ENCODE measurements around the gene LTBP1.
"Not testable (repeated sequence)": the region's sequence is repeated elsewhere in the genome, so short reads cannot be mapped to it uniquely, and the experiment has no call there.

The LTBP1 gene

DNA sequence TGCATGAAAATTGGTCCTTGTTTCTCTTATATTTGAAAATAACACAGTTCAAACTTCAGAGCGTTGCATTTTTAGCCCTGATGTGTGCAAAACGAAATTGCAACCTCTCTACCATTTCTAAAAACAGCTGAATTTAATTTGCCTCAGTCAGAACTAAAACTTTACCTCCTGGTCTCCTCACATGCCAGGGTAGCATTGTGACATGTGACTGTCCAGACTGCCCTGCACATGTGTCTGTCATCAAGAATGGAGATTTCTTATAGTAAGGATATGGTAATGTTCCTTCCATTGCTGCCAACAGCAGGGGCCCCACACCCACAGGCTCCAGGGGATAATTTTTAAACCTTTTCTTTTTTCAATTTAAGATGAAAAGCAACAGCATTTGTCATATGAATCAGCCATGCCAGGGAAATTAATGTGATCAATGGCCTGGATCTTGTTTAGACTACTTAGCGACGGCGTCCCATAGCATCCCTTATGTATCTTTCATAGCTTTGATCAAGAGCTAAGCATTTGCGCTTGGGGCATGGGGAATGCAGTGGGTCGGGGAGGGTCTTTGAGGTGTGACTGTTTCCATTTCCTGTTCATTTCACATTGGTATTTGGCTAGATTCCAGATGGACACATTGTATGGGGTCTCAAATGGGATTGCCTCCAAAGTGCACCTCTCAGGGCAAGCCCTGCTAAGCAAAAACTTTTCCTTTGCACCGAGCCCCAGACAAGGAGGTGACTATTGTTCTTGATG, 437.3 kb downstream of the LTBP1 start:
- Histone ChIP-seq H3K9ac (ENCODE audit: low read depth, low read length) (no peak overlapping the region), H3K27me3 (ENCODE audit: control insufficient read depth, insufficient read depth, low read length) (no peaks in the 10 kb centered on the region), H3K9me3 (ENCODE audit: control insufficient read depth, insufficient read depth, low read length) (no peaks in the 10 kb centered on the region), H3K4me1 (ENCODE audit: control insufficient read depth, insufficient read depth, low read length) (no peaks in the 10 kb centered on the region), H3K4me3 (ENCODE audit: low read depth, low read length) (no peak overlapping the region), H3K36me3 (ENCODE audit: control insufficient read depth, insufficient read depth, low read length) (no peaks in the 10 kb centered on the region)

DNA sequence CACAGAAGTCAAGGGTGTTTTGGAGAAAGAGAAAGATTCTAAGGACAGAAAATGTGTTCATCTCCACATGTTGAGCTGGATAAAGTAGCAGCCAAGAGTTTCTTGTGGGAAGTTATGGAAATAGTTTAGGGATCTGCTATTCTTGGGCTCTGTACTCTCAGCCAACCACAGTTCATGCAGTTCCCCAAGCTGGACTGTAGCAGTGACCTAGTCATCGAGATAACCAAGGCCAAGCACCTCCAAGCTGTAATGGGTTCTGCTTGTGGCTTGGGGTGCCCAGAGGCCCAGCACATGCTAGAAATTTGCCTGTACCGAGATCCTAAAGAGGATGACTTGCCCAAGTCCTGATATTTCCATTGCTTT, 437.8 kb downstream of the LTBP1 start:
- no peaks in the 10 kb centered on the region for H3K4me1 ChIP-seq (ENCODE audit: control insufficient read depth, insufficient read depth, low read length)
- H3K36me3 ChIP-seq (ENCODE audit: control insufficient read depth, insufficient read depth, low read length): no peaks in the 10 kb centered on the region
- no peaks in the 10 kb centered on the region for H3K9me3 ChIP-seq (ENCODE audit: control insufficient read depth, insufficient read depth, low read length)
- H3K27me3 ChIP-seq (ENCODE audit: control insufficient read depth, insufficient read depth, low read length): no peaks in the 10 kb centered on the region
- H3K9ac ChIP-seq (ENCODE audit: low read depth, low read length): no peak overlapping the region
- no peak overlapping the region for H3K4me3 ChIP-seq (ENCODE audit: low read depth, low read length)

DNA sequence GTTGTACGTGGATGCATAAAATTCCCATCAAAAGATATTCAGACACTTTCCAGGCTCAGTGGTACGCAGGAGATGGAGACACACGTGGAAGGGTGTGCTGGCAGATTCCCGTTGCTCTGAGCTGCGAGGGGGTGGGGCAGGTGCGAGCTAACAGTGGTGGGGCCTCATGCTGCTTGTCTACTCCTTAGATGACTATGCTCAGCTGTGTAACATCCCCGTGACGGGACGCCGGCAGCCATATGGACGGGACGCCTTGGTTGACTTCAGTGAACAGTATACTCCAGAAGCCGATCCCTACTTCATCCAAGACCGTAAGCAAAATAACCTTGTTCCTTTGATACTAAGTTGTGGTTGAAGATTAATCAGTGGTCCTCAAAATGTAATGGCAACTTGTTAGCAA, 442.2 kb downstream of the LTBP1 start:
- no peaks in the 10 kb centered on the region for H3K36me3 ChIP-seq (ENCODE audit: control insufficient read depth, insufficient read depth, low read length)
- no peaks in the 10 kb centered on the region for H3K9me3 ChIP-seq (ENCODE audit: control insufficient read depth, insufficient read depth, low read length)
- no peak overlapping the region for H3K4me3 ChIP-seq (ENCODE audit: low read depth, low read length)
- no peak overlapping the region for H3K9ac ChIP-seq (ENCODE audit: low read depth, low read length)
- H3K27me3 ChIP-seq (ENCODE audit: control insufficient read depth, insufficient read depth, low read length): no peaks in the 10 kb centered on the region
- H3K4me1 ChIP-seq (ENCODE audit: control insufficient read depth, insufficient read depth, low read length): no peaks in the 10 kb centered on the region

DNA sequence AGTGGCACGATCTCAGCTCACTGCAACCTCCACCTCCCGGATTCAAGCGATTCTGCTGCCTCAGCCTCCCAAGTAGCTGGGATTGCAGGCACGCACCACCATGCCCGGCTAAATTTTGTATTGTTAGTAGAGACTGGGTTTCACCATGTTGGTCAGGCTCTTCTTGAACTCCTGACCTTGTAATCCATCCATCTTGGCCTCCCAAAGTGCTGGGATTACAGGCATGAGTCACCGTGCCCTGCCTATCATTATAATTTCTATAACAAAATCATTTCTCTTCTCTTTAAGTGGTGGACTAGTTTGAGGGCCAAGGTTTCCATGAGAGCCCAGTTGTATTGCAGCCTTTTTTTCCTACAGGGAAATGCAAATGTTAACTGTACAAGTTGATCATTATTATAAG, 442.9 kb downstream of the LTBP1 start:
- H3K27me3 ChIP-seq (ENCODE audit: control insufficient read depth, insufficient read depth, low read length); H3K9ac ChIP-seq (ENCODE audit: low read depth, low read length); H3K4me1 ChIP-seq (ENCODE audit: control insufficient read depth, insufficient read depth, low read length); H3K9me3 ChIP-seq (ENCODE audit: control insufficient read depth, insufficient read depth, low read length); H3K36me3 ChIP-seq (ENCODE audit: control insufficient read depth, insufficient read depth, low read length); H3K4me3 ChIP-seq (ENCODE audit: low read depth, low read length): not testable (repeated sequence)

DNA sequence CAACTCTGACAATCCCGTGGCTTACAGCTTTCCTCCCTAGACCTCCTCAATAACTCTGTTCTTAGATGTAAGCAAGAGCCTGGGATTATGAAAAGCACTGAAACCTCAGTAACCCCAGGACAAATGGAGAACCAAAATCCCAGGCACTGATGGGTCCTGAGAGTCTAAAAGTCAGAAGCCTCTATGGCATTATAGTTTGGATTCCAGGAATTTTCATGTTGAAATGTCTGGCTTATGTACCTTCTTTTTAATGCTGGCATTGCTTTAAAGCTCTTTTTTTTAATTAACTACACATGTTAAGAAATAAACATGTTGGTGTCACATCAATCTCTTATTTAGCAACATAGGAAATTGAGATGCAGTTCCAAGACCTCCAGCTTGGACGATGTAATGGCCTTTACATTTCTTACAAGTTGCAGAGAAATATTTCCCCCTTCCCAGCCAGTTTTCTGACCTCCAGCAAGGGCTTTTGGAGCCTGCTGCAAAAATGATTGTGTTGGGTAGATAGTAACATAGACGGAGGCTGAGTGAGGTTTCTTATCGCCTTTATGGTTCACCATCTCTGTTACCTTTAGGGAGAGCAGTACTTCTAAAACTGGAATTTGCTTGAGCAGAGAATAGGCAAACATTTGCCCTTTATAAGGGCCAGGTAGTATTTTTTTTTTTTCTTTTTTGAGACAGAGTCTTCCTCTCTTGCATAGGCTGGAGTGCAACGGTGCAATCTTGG, 444.9 kb downstream of the LTBP1 start:
- Histone ChIP-seq H3K27me3 (ENCODE audit: control insufficient read depth, insufficient read depth, low read length) (no peaks in the 10 kb centered on the region), H3K9ac (ENCODE audit: low read depth, low read length) (no peak overlapping the region), H3K9me3 (ENCODE audit: control insufficient read depth, insufficient read depth, low read length) (no peaks in the 10 kb centered on the region), H3K36me3 (ENCODE audit: control insufficient read depth, insufficient read depth, low read length) (no peaks in the 10 kb centered on the region), H3K4me3 (ENCODE audit: low read depth, low read length) (no peak overlapping the region), H3K4me1 (ENCODE audit: control insufficient read depth, insufficient read depth, low read length) (peaks cover 3% of the 10 kb centered on the region)

DNA sequence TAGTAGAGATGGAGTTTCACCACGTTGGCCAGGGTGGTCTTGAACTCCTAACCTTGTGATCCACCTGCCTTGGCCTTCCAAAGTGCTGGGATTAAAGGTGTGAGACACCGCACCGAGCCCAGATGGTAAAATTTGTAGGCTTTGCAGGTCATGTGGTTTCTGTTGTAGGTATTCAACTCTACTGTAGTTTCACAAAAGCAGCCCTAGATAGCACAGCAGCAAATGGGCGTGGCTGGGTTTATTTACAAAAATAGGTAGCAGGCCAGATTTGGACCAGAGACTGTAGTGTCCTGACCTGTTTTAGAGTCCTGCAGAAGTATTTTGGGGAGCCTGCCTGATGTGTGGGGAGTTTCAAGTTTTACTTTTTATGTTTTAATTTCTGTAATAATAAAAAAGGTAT, 445.6 kb downstream of the LTBP1 start:
- Histone ChIP-seq H3K9me3 (ENCODE audit: control insufficient read depth, insufficient read depth, low read length) (no peaks in the 10 kb centered on the region), H3K27me3 (ENCODE audit: control insufficient read depth, insufficient read depth, low read length) (no peaks in the 10 kb centered on the region), H3K4me1 (ENCODE audit: control insufficient read depth, insufficient read depth, low read length) (peaks cover 3% of the 10 kb centered on the region), H3K9ac (ENCODE audit: low read depth, low read length) (no peak overlapping the region), H3K4me3 (ENCODE audit: low read depth, low read length) (no peak overlapping the region), H3K36me3 (ENCODE audit: control insufficient read depth, insufficient read depth, low read length) (no peaks in the 10 kb centered on the region)

DNA sequence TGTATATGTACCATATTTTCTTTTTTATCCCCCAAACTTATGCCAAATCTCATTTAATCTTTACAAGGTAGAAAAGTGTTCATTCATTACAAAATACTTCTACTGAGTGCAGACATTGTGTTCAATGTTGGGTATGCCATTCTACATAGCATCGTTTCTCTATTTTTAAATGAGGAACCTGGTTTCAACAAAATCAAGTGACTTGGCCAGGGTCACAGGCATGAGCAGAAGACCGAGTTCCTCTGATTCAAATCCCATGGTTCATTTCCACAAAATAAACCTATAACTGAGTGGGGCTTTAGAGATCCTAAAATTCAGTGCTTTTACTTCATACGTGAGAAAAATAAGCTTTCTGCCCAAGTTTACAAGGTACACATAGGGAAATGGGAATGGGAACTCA, 448.3 kb downstream of the LTBP1 start:
- H3K9ac ChIP-seq (ENCODE audit: low read depth, low read length): no peak overlapping the region
- H3K9me3 ChIP-seq (ENCODE audit: control insufficient read depth, insufficient read depth, low read length): no peaks in the 10 kb centered on the region
- H3K36me3 ChIP-seq (ENCODE audit: control insufficient read depth, insufficient read depth, low read length): no peaks in the 10 kb centered on the region
- peaks cover 5% of the 10 kb centered on the region for H3K4me1 ChIP-seq (ENCODE audit: control insufficient read depth, insufficient read depth, low read length)
- no peaks in the 10 kb centered on the region for H3K27me3 ChIP-seq (ENCODE audit: control insufficient read depth, insufficient read depth, low read length)
- H3K4me3 ChIP-seq (ENCODE audit: low read depth, low read length): no peak overlapping the region

DNA sequence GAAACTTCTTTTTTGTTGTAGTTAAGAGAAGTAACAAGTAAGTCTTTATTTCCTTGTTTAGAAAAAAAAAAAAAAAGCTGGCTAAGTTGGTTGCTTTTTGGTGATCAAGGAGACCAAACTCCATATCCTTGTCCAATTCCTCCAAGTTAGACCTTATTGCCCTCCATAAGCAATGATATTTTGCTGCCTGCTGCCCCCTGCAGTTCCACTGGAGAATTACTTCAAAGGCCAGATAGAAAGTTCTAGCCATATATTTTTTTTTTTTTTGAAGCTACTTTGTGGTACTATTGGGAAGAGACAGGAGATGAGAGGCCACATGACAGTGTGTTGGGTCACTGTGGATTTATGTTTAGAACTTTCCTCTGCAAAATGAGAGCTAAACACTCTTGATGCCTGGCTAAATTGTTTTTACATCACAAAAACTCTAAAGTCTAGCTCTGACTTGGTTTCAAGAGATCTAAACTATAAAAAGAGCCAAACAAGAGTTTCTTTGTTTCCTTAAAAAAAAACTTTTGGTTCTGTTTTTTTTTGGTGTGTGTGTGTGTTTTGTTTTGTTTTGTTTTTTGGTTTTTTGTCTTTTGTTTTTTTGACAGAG, 449.0 kb downstream of the LTBP1 start:
- no peaks in the 10 kb centered on the region for H3K36me3 ChIP-seq (ENCODE audit: control insufficient read depth, insufficient read depth, low read length)
- H3K27me3 ChIP-seq (ENCODE audit: control insufficient read depth, insufficient read depth, low read length): no peaks in the 10 kb centered on the region
- H3K4me3 ChIP-seq (ENCODE audit: low read depth, low read length): no peak overlapping the region
- no peaks in the 10 kb centered on the region for H3K9me3 ChIP-seq (ENCODE audit: control insufficient read depth, insufficient read depth, low read length)
- peaks cover 5% of the 10 kb centered on the region for H3K4me1 ChIP-seq (ENCODE audit: control insufficient read depth, insufficient read depth, low read length)
- H3K9ac ChIP-seq (ENCODE audit: low read depth, low read length): no peak overlapping the region

DNA sequence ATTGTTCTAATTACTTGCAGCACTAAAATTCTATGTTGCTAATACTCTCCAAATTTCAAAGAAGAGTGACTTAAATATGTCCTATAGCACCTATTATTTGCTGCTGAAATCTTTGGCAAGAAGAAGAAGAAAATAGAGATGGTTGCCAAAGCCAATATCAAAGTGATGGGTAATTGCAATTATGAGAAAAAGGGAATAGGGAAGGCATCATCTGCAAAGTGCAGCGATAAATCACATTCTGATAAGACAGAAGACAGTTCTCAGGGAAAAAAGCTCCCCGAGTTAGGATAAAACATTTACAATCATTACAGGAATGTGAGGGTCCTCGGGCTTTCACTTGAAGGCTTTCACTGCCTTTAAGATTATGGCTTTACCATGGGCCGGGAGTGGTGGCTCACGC, 457.6 kb downstream of the LTBP1 start:
- Histone ChIP-seq H3K27me3 (ENCODE audit: control insufficient read depth, insufficient read depth, low read length) (no peaks in the 10 kb centered on the region), H3K36me3 (ENCODE audit: control insufficient read depth, insufficient read depth, low read length) (no peaks in the 10 kb centered on the region), H3K4me1 (ENCODE audit: control insufficient read depth, insufficient read depth, low read length) (no peaks in the 10 kb centered on the region), H3K9ac (ENCODE audit: low read depth, low read length) (no peak overlapping the region), H3K9me3 (ENCODE audit: control insufficient read depth, insufficient read depth, low read length) (peaks cover 3% of the 10 kb centered on the region), H3K4me3 (ENCODE audit: low read depth, low read length) (no peak overlapping the region)

DNA sequence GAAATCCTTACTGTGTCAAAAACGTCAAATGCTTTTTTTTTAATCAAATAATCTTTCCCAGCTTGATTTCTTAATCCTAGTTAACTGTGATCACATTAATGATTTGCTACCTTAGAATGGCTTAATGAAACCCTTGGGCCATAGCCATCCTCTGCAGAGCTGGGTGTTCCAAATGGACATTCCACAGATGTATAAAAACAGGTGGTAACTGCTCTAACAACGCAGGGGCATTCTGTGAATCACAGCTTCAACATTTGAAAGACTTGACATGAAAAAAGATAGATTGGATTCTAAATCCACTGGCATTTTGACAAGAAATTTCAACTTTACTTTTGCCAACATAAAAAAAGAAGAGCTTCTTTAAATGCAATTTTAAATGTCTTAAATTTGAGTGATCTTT, 459.9 kb downstream of the LTBP1 start:
- Histone ChIP-seq H3K9me3 (ENCODE audit: control insufficient read depth, insufficient read depth, low read length) (peaks cover 3% of the 10 kb centered on the region), H3K4me1 (ENCODE audit: control insufficient read depth, insufficient read depth, low read length) (no peaks in the 10 kb centered on the region)

DNA sequence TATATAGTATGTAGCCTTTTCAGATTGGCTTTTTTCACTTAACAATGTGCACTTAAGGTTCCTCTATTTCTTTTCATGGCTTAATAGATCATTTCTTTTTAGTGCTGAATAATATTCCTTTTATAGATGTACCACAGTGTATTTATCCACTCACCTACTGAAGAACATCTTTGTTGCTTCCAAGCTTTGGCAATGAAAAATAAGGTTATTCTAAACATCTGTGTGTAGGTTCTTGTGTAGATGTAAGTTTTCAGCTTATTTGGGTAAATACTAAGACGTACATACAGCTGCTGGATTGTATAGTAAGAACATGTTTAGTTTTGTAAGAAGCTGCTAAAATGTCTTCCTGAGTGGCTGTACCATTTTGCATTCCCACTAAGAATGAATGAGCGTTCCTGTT, 461.4 kb downstream of the LTBP1 start:
- Histone ChIP-seq H3K4me3 (ENCODE audit: low read depth, low read length) (no peak overlapping the region), H3K4me1 (ENCODE audit: control insufficient read depth, insufficient read depth, low read length) (no peaks in the 10 kb centered on the region)

More for the DNA sequence above, 459.9 kb downstream of the LTBP1 start:
- Histone ChIP-seq H3K9ac (ENCODE audit: low read depth, low read length) (no peak overlapping the region), H3K4me3 (ENCODE audit: low read depth, low read length) (no peak overlapping the region), H3K27me3 (ENCODE audit: control insufficient read depth, insufficient read depth, low read length) (no peaks in the 10 kb centered on the region), H3K36me3 (ENCODE audit: control insufficient read depth, insufficient read depth, low read length) (no peaks in the 10 kb centered on the region)

DNA sequence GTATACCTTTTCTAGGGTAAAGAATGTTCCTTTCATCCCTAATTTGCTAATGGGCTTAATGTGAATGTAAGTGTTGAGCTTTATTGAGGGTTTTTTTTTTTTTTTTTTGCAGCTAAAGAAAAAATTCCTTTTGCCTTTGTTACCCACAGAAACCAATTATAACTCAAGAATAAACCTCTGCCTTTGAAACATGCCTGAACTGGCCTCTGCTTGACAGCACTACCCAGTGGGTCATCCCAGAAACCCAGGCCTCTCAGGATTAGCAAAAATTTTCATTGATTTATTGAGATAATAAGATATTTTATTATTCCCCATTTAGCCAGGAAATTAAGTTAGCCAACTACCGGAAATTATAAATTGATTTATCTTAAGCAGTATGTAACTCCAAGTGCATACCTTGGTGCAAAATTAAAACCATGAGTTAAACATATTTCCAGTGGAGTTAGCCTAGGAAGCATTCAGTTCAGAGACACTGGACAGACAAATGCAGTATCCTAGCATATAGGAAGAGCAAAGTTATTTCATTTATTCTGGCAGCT, 462.7 kb downstream of the LTBP1 start:
- Histone ChIP-seq H3K27me3 (ENCODE audit: control insufficient read depth, insufficient read depth, low read length) (no peaks in the 10 kb centered on the region), H3K9ac (ENCODE audit: low read depth, low read length) (no peak overlapping the region), H3K36me3 (ENCODE audit: control insufficient read depth, insufficient read depth, low read length) (no peaks in the 10 kb centered on the region), H3K4me1 (ENCODE audit: control insufficient read depth, insufficient read depth, low read length) (no peaks in the 10 kb centered on the region), H3K9me3 (ENCODE audit: control insufficient read depth, insufficient read depth, low read length) (peaks cover 3% of the 10 kb centered on the region), H3K4me3 (ENCODE audit: low read depth, low read length) (no peak overlapping the region)

More for the DNA sequence above, 461.4 kb downstream of the LTBP1 start:
- Histone ChIP-seq H3K9ac (ENCODE audit: low read depth, low read length) (no peak overlapping the region), H3K36me3 (ENCODE audit: control insufficient read depth, insufficient read depth, low read length) (no peaks in the 10 kb centered on the region), H3K9me3 (ENCODE audit: control insufficient read depth, insufficient read depth, low read length) (peaks cover 3% of the 10 kb centered on the region), H3K27me3 (ENCODE audit: control insufficient read depth, insufficient read depth, low read length) (no peaks in the 10 kb centered on the region)

Data from iPS-15b (cell line).